Measurements from ENCODE around the gene KRT73.

The KRT73 gene

GRCh38 chr12:52647601-52648000, 29.2 kb upstream of the KRT73 start:
- TF ChIP-seq CTCF (IDR thresholded peaks at IDR 0.05; ENCODE audit: extremely low read depth, missing control alignments), result no peak
- no peak for DNase-seq (ENCODE audit: low spot score)

GRCh38 chr12:52646613-52647012, 28.3 kb upstream of the KRT73 start:
- no peak for TF ChIP-seq CTCF (IDR thresholded peaks at IDR 0.05; ENCODE audit: extremely low read depth, missing control alignments)
- no peak for DNase-seq (ENCODE audit: low spot score)

- DNase-seq (ENCODE audit: low spot score), result no peak
- no peak for TF ChIP-seq CTCF (IDR thresholded peaks at IDR 0.05; ENCODE audit: extremely low read depth, missing control alignments)
These were observed 27.6 kb upstream of the KRT73 start for GRCh38 chr12:52645982-52646381.

GRCh38 chr12:52645120-52645761, 26.9 kb upstream of the KRT73 start:
- no peak for DNase-seq (ENCODE audit: low spot score)
- no peak for TF ChIP-seq CTCF (IDR thresholded peaks at IDR 0.05; ENCODE audit: extremely low read depth, missing control alignments)

GRCh38 chr12:52644078-52644415, 25.7 kb upstream of the KRT73 start:
- no peak for DNase-seq (ENCODE audit: low spot score)
- TF ChIP-seq CTCF (IDR thresholded peaks at IDR 0.05; ENCODE audit: extremely low read depth, missing control alignments), result no peak

GRCh38 chr12:52643233-52644077, 25.1 kb upstream of the KRT73 start:
- no peak for DNase-seq (ENCODE audit: low spot score)
- no peak for TF ChIP-seq CTCF (IDR thresholded peaks at IDR 0.05; ENCODE audit: extremely low read depth, missing control alignments)

- TF ChIP-seq CTCF (IDR thresholded peaks at IDR 0.05; ENCODE audit: extremely low read depth, missing control alignments), result no peak
- DNase-seq (ENCODE audit: low spot score), result no peak
These were observed 23.1 kb upstream of the KRT73 start for GRCh38 chr12:52641468-52641867.
